Muscle of leg (tissue), 11 donors: ENCODE measurements around the gene ZNF837. TPM values are rescaled to one million over a fixed set of nuclear protein-coding genes. Genes with fewer than 3 reads are reported as not detected.

ENCODE experiments used
- DNase-seq: peaks from one replicate; pipeline ENCODE4 v3.0.0; 2013
- H3K27ac ChIP-seq: one replicate; pipeline ENCODE4 v1.5.1; 2013; ENCODE audit warnings: mild to moderate bottlenecking, low read length, control low read depth
- H3K27me3 ChIP-seq: one replicate; pipeline ENCODE4 v1.6.1; 2013; ENCODE audit warnings: low read length; ENCODE audit not compliant: control insufficient read depth, insufficient read depth
- H3K36me3 ChIP-seq: one replicate; pipeline ENCODE4 v1.6.1; 2013; ENCODE audit warnings: low read length; ENCODE audit not compliant: control insufficient read depth, insufficient read depth
- H3K4me1 ChIP-seq: one replicate; pipeline ENCODE4 v1.6.1; 2013; ENCODE audit warnings: low read length; ENCODE audit not compliant: control insufficient read depth, insufficient read depth
- H3K4me3 ChIP-seq: one replicate; pipeline ENCODE4 v1.5.1; 2013; ENCODE audit warnings: low read length, control low read depth
- H3K9me3 ChIP-seq: replicated peaks from 2 replicates; pipeline ENCODE4 v1.6.1; 2013; ENCODE audit warnings: low read depth, low read length; ENCODE audit not compliant: control insufficient read depth
- WGBS: methylation state at CpG from one replicate; pipeline ENCODE4 v1.1.5; 2013; ENCODE audit warnings: missing lambda C conversion rate; ENCODE audit not compliant: insufficient coverage; 5-methylcytosine and 5-hydroxymethylcytosine counted together
- polyA plus RNA-seq, 8 donors: library from polyadenylated mRNA; unstranded; fragments of 120-200 nt; gene quantifications; one replicate each; pipeline versions ENCODE4 v1.2.1 to v1.2.3, GENCODE V29; 2013; ENCODE audit warnings: inconsistent platforms in 1 of 8, low replicate concordance in 1 of 8; ENCODE audit not compliant: insufficient read length in 8 of 8, insufficient read depth in 1 of 8
- total RNA-seq: library from RNA; stranded (reverse); fragments of 120-200 nt; gene quantifications from one replicate; pipeline ENCODE4 v1.2.4, GENCODE V29; 2013

Gene ZNF837
- total and polyA plus RNA-seq, 9 donors = 1.0 to 2.3 (median 1.7) TPM

GRCh38 chr19:58396691-58397532 is 16.1 kb upstream of the ZNF837 start:
- H3K4me1 ChIP-seq = peaks cover 20% of the 10 kb centered on the region
- peaks cover 37% of the 10 kb centered on the region for H3K27me3 ChIP-seq
- no peak overlapping the region for H3K4me3 ChIP-seq
- no peak overlapping the region for H3K27ac ChIP-seq
- peaks cover 33% of the 10 kb centered on the region for H3K36me3 ChIP-seq
- DNase-seq = no peak
- no peaks in the 10 kb centered on the region for H3K9me3 ChIP-seq
- WGBS = 21% methylated on average over 58 of the region's 58 CpGs

DNA sequence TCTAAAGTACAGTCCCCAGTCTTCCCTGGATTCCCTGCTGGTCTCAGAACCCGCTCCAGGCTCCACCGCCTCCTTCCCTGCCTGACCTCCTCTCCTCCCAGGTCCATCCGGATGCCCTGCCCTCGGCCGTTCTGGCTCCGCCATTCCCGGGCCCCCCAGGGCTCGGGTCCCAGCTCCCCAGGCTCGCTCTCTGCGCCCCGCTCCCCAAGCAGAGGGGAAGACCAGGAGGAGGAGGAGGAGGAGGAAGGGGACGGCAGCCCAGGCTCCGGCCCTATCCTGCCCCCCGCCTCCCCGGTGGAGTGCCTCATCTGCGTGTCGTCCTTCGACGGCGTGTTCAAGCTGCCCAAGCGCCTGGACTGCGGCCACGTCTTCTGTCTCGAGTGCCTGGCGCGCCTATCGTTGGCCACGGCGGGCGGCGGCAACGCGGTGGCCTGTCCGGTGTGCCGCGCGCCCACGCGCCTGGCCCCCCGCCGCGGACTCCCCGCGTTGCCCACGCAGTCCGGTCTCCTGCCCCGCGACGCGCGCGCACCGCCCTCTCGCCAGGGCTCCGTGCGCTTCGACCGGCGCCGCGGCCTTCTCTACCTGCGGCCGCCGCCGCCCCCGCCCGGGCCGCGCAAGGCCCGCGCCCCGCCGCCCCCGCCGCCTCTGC is 15.3 kb upstream of the ZNF837 start:
- H3K27ac ChIP-seq = no peak overlapping the region
- no peaks in the 10 kb centered on the region for H3K9me3 ChIP-seq
- H3K4me1 ChIP-seq = peaks cover 15% of the 10 kb centered on the region
- no peak overlapping the region for H3K4me3 ChIP-seq
- peaks cover 37% of the 10 kb centered on the region for H3K27me3 ChIP-seq
- WGBS = 2% methylated on average over 70 of the region's 75 CpGs
- DNase-seq = peak; percentile 11
- H3K36me3 ChIP-seq = peaks cover 41% of the 10 kb centered on the region

DNA sequence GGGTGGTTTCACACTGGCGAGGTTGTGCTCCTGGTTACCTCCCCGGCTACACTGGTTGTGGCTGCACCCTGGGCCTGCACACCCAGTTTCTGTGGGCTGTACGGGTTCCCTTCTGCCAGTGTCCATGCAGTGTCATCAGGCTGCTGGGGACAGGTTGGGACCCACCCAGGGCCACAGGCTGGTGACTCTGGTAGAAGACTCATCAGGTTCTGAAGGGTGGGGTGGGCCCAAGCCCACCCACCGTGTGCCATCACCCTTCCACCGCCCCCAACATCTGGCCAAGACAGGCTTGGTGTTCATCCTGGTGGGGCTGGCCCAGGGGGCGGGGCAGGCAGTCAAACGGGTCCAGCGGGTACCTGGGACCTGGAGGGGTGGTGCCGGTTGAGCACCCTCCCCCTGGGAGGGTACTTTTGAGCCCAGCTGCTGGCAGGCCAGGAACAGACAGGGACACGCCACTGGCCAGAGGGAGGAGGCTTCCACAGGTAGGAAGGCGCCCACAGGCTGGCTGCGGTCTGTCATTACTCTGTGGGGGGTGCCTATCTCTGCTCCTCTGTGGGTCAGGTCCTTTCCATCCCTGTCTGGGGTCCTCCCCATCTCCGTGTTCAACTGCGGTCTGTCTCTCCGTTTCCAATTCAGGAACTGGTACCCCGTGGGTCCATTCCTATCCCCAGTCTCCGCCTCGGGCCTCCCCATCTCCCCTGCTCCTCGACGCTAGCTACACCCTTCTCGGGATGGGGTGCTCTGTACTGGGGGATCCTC is 14.6 kb upstream of the ZNF837 start, which contains the start of gene RNF225:
Gene RNF225 (plus strand): TSS at position 437 of the 759 bp plus-strand sequence. CDS start 434 bp downstream, outside the sequence.
- Histone ChIP-seq H3K36me3 (peaks cover 47% of the 10 kb centered on the region), H3K27me3 (peaks cover 37% of the 10 kb centered on the region), H3K27ac (no peak within 1 kb of the TSS), H3K4me1 (peaks cover 9% of the 10 kb centered on the region), H3K9me3 (no peaks in the 10 kb centered on the region), H3K4me3 (no peak within 1 kb of the TSS)
- peak; percentile 13 for DNase-seq
- WGBS = 17% methylated on average over 16 of the region's 21 CpGs

- Histone ChIP-seq H3K4me1 (peaks cover 5% of the 10 kb centered on the region), H3K27ac (no peak overlapping the region), H3K27me3 (peaks cover 37% of the 10 kb centered on the region), H3K4me3 (no peak overlapping the region), H3K9me3 (no peaks in the 10 kb centered on the region), H3K36me3 (peaks cover 47% of the 10 kb centered on the region)
- peak; percentile 12 for DNase-seq
- WGBS = 93% methylated on average over 2 of the region's 3 CpGs
Observed at GRCh38 chr19:58394821-58395219, 14.0 kb upstream of the ZNF837 start.

DNA sequence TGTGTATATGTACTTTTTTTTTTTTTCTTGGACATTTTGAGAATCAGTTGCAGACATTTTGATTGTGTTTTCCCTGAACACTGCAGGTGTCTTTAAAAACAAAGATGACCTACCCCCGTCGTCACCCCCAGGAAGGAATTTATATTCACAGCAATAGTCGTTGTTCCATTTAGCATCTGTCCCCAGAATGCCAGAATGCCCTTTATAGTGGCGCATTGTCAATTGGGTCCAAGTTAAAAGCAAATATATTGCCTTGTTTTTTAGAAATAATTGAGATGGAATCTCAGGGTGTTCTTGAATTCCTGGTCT is 12.8 kb upstream of the ZNF837 start:
- DNase-seq = no peak
- no peak overlapping the region for H3K4me3 ChIP-seq
- H3K27ac ChIP-seq = no peak overlapping the region
- H3K9me3 ChIP-seq = no peaks in the 10 kb centered on the region
- peaks cover 54% of the 10 kb centered on the region for H3K36me3 ChIP-seq
- peaks cover 5% of the 10 kb centered on the region for H3K4me1 ChIP-seq
- no CpG with 5 or more reads among the region's 4 CpGs for WGBS
- peaks cover 37% of the 10 kb centered on the region for H3K27me3 ChIP-seq

DNA sequence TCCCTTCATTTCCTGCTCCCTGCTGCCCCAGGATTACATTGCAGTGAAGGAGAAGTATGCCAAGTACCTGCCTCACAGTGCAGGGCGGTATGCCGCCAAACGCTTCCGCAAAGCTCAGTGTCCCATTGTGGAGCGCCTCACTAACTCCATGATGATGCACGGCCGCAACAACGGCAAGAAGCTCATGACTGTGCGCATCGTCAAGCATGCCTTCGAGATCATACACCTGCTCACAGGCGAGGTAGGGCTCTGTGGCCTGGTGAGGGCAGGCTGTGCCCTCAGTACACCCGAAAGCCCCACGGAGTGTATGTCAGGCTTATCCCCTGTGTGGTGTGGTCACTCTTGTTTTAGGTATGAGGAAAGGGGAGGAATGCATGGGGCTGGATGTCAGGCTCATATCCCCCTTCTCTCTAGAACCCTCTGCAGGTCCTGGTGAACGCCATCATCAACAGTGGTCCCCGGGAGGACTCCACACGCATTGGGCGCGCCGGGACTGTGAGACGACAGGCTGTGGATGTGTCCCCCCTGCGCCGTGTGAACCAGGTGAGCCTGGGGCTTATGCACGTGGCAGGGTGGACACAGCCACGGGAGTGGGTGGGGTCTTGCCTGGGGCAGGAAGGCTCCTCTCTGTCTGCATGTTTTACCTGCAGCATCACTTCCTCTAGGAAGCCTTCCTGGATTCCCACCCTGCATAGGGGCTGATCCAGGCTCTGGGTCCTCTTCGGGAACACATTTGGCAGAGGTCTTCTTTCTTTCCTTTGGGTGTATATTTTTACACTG is 12.3 kb upstream of the ZNF837 start:
- 92% methylated on average over 22 of the region's 26 CpGs for WGBS
- no peak overlapping the region for H3K4me3 ChIP-seq
- H3K4me1 ChIP-seq = peaks cover 7% of the 10 kb centered on the region
- peaks cover 35% of the 10 kb centered on the region for H3K27me3 ChIP-seq
- H3K36me3 ChIP-seq = peaks cover 58% of the 10 kb centered on the region
- DNase-seq = no peak
- H3K9me3 ChIP-seq = no peaks in the 10 kb centered on the region
- no peak overlapping the region for H3K27ac ChIP-seq

GRCh38 chr19:58388175-58388526 is 7.3 kb upstream of the ZNF837 start:
- WGBS = 89% methylated on average over 1 of the region's 3 CpGs
- no peaks in the 10 kb centered on the region for H3K27me3 ChIP-seq
- no peak overlapping the region for H3K27ac ChIP-seq
- H3K36me3 ChIP-seq = peaks cover 38% of the 10 kb centered on the region
- peaks cover 24% of the 10 kb centered on the region for H3K4me1 ChIP-seq
- H3K9me3 ChIP-seq = no peaks in the 10 kb centered on the region
- no peak for DNase-seq
- H3K4me3 ChIP-seq = peak overlapping the region; percentile 79

- 17% methylated on average over 24 of the region's 39 CpGs for WGBS
- H3K27me3 ChIP-seq = no peaks in the 10 kb centered on the region
- H3K9me3 ChIP-seq = no peaks in the 10 kb centered on the region
- peak overlapping the region; percentile 43 for H3K27ac ChIP-seq
- H3K4me1 ChIP-seq = peaks cover 24% of the 10 kb centered on the region
- H3K36me3 ChIP-seq = peaks cover 32% of the 10 kb centered on the region
- peak overlapping the region; percentile 79 for H3K4me3 ChIP-seq
- DNase-seq = no peak
Observed at GRCh38 chr19:58387338-58388174, 6.7 kb upstream of the ZNF837 start.
